ENCODE measurements around the gene DCHS1. TPM values are rescaled to one million over a fixed set of nuclear protein-coding genes. Genes with fewer than 3 reads are reported as not detected.

Gene DCHS1
- total RNA-seq, 2 donors from 2014 or later, result 11.2 to 17.4 TPM

DNA sequence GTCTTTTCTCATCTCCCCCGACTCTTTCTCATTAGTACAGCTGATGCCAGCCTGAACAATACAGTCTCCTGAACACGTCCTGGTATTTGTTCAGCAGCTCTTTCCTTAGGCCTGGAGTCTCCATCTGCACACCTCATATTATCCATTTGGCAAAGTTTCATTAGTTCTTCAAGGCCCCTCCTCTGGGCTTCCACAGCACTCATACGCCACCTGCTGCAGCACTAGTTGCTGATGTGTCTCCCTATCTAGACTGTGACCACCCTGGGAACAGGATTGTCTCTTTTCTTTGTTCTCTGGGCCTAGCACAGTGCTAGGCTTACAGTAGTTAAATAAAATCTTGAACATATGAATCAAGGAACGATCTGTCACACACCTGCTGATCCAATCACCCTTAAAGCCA is 17.2 kb downstream of the DCHS1 start:
- Histone ChIP-seq H3K9me3 (no peaks in the 10 kb centered on the region), H3K36me3 (peaks cover 0 to 6% of the 10 kb centered on the region in 2 donors), H3K27ac (no peak overlapping the region), H3K4me1 (replicated peaks) (no peaks in the 10 kb centered on the region), H3K4me3 (no peak overlapping the region), H3K27me3 (replicated peaks; ENCODE audit: insufficient read depth) (no peaks in the 10 kb centered on the region)
- TF ChIP-seq, protein P1, sequence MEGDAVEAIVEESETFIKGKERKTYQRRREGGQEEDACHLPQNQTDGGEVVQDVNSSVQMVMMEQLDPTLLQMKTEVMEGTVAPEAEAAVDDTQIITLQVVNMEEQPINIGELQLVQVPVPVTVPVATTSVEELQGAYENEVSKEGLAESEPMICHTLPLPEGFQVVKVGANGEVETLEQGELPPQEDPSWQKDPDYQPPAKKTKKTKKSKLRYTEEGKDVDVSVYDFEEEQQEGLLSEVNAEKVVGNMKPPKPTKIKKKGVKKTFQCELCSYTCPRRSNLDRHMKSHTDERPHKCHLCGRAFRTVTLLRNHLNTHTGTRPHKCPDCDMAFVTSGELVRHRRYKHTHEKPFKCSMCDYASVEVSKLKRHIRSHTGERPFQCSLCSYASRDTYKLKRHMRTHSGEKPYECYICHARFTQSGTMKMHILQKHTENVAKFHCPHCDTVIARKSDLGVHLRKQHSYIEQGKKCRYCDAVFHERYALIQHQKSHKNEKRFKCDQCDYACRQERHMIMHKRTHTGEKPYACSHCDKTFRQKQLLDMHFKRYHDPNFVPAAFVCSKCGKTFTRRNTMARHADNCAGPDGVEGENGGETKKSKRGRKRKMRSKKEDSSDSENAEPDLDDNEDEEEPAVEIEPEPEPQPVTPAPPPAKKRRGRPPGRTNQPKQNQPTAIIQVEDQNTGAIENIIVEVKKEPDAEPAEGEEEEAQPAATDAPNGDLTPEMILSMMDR (IDR thresholded peaks at IDR 0.05), result no peak
- no peak for TF ChIP-seq POLR2A (IDR thresholded peaks at IDR 0.05)
- TF ChIP-seq POLR2AphosphoS5 (IDR thresholded peaks at IDR 0.05), result no peak
- WGBS, result 63% methylated on average over 4 of the region's 4 CpGs
- intact Hi-C loops (cut with DNase I), result no loop called here
- no peak for DNase-seq (ENCODE audit: low spot score)

DNA sequence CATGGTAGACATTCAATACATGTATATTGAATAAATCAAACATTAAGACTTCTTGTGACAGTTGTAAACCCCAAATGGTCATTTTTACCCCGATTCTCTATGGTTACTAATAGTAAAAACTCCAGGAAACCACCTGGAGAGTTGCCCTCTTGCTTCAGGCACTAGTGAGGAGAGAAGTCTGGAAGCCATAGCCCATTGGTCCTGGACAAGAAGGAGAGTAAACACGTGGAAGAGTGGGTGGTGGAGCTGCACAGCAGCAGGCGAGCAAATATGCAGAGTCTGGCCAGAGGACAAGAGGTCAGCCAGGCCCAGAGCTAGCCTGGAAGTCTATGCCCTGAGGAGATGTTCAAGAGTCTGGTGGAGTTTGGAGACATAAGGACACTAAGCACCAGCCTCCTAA is 17.7 kb downstream of the DCHS1 start:
- Histone ChIP-seq H3K36me3 (peaks cover 0 to 6% of the 10 kb centered on the region in 2 donors), H3K4me3 (no peak overlapping the region), H3K27me3 (replicated peaks; ENCODE audit: insufficient read depth) (no peaks in the 10 kb centered on the region), H3K4me1 (replicated peaks) (no peaks in the 10 kb centered on the region), H3K27ac (no peak overlapping the region), H3K9me3 (no peaks in the 10 kb centered on the region)
- TF ChIP-seq, protein P1 (IDR thresholded peaks at IDR 0.05), result no peak
- no peak for TF ChIP-seq POLR2A (IDR thresholded peaks at IDR 0.05)
- TF ChIP-seq POLR2AphosphoS5 (IDR thresholded peaks at IDR 0.05), result no peak
- intact Hi-C loops (cut with DNase I), result no loop called here
- DNase-seq (ENCODE audit: low spot score), result no peak
- 25% methylated on average over 3 of the region's 3 CpGs for WGBS

DNA sequence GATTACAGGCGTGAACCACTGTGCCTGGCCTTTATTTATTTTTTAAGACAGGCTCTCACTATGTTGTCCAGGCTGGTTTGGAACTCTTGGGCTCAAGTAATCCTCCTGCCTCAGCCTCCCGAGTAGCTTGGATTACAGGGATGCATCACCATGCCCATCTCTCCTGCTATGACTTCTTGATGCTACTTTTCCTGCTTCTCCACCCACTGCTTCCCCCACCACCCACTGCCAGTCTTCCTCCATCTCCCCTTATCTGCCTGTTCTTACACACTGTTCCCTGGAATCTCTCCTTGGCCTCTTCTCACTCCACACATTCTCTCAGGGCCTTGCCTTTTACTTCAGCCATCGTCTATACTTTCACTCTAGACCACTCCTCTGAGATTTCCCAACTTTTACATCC is 19.1 kb downstream of the DCHS1 start:
- no peak overlapping the region for H3K4me3 ChIP-seq
- H3K4me1 ChIP-seq (replicated peaks), result no peaks in the 10 kb centered on the region
- TF ChIP-seq POLR2A (IDR thresholded peaks at IDR 0.05) (no peak), POLR2AphosphoS5 (IDR thresholded peaks at IDR 0.05) (no peak)
- TF ChIP-seq, protein P1 (IDR thresholded peaks at IDR 0.05), result no peak
- 88% methylated on average over 3 of the region's 3 CpGs for WGBS
- intact Hi-C loops (cut with DNase I), result no loop called here
- no peaks in the 10 kb centered on the region for H3K27me3 ChIP-seq (replicated peaks; ENCODE audit: insufficient read depth)
- DNase-seq (ENCODE audit: low spot score), result no peak
- no peaks in the 10 kb centered on the region for H3K9me3 ChIP-seq
- no peak overlapping the region for H3K27ac ChIP-seq
- H3K36me3 ChIP-seq, result peaks cover 0 to 6% of the 10 kb centered on the region in 2 donors

DNA sequence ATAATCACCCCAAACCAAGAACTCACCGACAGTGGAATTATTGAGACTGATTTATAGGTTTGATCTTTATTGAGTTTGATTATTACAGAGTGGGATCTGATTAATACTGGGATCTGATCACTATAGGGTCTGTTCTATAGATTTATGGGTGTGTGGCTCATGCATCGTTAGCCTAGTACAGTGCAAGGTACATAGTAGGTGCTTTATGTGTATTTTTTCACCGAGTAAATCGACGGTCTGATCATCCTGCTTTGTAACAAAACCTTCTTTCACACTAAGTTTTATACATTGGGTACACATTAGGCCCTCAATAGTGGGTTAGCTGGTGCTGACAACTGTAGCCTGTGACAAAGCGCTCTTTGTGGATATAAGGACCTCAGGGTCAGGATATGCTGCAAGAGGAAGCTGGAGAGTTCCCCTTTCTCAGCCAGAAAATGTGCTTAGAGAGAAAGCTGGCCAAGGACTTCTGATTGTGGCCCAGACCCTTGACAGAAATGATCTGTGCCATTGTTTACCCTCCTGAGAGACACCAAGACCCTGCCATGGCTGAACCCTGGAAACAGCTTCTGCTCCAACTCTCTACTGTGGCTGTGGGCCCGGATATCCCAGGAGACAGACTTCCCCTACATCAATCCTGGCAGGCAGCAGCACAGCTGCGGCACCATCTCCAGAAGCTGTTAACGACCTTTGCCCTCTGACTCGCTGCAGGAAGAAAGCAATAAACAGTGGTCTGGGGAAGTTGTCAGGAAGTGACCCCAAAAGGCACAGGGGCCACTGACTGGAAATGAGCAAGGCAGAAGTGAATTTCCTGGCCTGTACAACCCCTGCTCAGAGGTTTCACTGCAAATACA is 20.3 kb downstream of the DCHS1 start:
- Histone ChIP-seq H3K4me3 (no peak overlapping the region), H3K27me3 (replicated peaks; ENCODE audit: insufficient read depth) (no peaks in the 10 kb centered on the region), H3K4me1 (replicated peaks) (no peaks in the 10 kb centered on the region), H3K9me3 (no peaks in the 10 kb centered on the region), H3K27ac (no peak overlapping the region), H3K36me3 (peaks cover 0 to 1% of the 10 kb centered on the region in 2 donors)
- DNase-seq (ENCODE audit: low spot score), result no peak
- WGBS, result 51% methylated on average over 10 of the region's 10 CpGs
- TF ChIP-seq, protein P1 (IDR thresholded peaks at IDR 0.05), result no peak
- TF ChIP-seq POLR2A (IDR thresholded peaks at IDR 0.05) (no peak), POLR2AphosphoS5 (IDR thresholded peaks at IDR 0.05) (no peak)
- intact Hi-C loops (cut with DNase I), result no loop called here

DNA sequence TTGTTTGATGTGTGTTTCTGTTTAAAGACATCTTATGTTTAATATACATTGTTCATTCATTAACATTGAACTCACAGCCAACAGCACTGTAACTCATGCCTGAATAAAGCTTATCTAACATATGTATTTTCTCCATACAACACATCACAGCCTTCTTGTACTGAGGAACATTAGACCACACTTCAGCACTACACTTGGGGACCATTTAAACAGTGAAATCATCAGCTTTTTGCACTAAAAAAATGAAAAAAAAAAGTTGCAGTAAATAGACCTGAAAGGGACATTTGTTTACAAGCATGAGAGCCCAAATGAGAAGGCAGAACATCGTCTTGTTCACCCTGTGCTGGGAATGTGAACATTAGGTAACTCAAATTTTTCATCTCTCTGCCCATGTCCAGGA is 21.1 kb downstream of the DCHS1 start:
- intact Hi-C loops (cut with DNase I), result no loop called here
- 47% methylated on average over 1 of the region's 1 CpG for WGBS
- Histone ChIP-seq H3K9me3 (no peaks in the 10 kb centered on the region), H3K4me3 (no peak overlapping the region), H3K4me1 (replicated peaks) (no peaks in the 10 kb centered on the region), H3K27ac (no peak overlapping the region), H3K27me3 (replicated peaks; ENCODE audit: insufficient read depth) (no peaks in the 10 kb centered on the region), H3K36me3 (no peaks in the 10 kb centered on the region)
- no peak for DNase-seq (ENCODE audit: low spot score)
- TF ChIP-seq POLR2A (IDR thresholded peaks at IDR 0.05), result no peak
- TF ChIP-seq, protein P1 (IDR thresholded peaks at IDR 0.05), result no peak
